Superior temporal gyrus (tissue), 1 donor: ENCODE results near the gene YWHAH.

Experiments
- DNase-seq: peaks from one replicate; pipeline ENCODE4 v3.0.0-alpha.2; 2016; ENCODE audit errors: extremely low spot score

The YWHAH gene

GRCh38 chr22:31950226-31950625 is 5.9 kb downstream of the YWHAH start:
- no peak for DNase-seq

DNA sequence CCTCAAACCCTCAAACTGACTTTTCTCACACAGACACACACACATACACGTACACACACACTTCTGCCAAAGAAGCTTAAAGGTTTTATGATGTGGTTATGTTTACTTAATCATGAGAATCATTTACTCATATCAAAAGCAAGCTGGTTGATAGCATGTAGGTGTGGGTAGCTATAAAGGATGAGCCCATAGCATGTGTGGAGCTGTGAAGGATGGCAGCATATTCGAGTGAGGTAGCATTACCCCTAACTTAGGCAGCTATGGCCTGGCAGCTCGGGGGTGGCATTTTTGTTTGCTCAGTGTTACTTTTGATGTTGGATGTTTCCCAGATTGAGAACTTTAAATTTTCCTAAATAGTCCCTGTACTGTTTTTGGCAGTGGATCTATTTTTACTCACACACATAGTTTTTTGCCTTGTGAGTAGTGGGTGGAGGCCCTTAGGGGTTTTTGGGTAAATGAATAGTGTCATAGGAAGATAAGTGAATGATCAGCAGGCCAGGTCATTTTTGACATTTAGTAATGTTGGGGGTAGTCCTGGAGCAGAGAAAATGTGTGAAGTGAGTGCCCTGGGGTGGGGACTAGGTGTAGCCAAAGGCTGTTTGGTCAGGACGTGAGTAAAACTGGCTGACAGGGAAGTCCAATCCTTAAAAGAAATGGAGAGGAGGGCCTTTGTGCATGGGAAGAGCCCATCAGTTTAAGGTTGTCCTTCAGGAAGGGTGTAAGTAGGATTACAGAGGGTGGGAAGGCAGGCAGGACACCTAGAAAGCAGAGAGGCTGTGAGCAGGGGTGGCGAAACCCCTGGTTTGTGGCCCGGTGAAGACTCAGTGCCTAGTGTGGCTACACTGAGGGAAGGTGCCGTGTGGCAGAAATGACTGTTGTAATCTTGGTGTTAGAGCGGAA is 7.1 kb downstream of the YWHAH start:
- no peak for DNase-seq

DNA sequence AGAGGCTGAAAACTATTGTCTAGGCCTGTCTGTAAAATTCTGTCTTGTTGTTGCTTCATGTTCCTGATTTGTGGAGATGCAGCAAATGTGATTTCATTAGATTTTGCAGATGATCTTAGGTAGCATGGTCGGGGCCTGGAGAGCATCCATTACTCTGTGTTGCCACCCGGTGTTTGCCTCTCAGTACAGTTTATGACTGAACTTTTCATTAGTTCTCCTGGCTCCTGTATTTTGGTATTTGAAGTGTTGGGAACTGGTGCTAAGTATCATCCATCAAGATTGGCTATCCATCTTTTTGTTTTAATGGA is 7.7 kb downstream of the YWHAH start:
- DNase-seq, result no peak

DNA sequence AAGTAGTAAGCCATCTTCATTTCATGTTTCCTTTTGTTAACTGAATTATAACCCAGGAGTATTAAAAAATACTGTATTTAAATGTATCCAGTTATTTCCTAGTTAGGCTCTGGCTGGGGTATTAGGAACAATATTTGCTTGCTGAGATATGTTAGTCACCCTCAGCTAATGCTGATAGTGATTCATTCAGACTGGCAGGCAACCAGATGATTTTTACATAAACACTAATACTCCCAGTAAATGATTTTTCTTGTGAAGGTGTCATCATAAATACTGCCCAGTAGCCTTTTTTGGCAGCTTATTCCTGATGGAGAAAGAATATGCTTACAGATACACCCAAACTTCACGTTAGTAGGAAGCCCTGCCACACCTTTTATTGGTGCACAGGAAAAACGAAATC is 8.1 kb downstream of the YWHAH start:
- no peak for DNase-seq

DNA sequence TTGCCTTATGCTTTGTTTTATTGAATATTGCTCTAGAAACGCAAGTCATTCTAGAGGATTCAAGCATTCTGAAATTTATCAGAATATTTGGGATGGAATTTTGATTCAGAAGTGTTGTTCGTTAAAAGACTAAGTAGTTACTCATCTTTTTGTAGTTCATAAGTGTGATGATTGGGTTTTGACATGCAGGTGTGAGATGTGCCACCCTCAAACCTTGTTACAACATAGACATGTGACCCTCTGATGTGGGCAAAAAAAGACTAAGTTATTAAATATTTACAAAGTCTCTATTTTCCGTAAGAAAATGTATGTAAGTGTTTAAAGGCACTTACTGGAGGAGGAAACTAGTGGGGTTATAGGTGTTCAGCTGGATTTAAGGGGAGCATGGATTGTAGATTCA is 8.9 kb downstream of the YWHAH start:
- no peak for DNase-seq

- no peak for DNase-seq
Measured at GRCh38 chr22:31954535-31955523, 10.5 kb downstream of the YWHAH start.

DNA sequence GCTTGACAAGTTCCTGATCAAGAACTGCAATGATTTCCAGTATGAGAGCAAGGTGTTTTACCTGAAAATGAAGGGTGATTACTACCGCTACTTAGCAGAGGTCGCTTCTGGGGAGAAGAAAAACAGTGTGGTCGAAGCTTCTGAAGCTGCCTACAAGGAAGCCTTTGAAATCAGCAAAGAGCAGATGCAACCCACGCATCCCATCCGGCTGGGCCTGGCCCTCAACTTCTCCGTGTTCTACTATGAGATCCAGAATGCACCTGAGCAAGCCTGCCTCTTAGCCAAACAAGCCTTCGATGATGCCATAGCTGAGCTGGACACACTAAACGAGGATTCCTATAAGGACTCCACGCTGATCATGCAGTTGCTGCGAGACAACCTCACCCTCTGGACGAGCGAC is 12.0 kb downstream of the YWHAH start:
- DNase-seq, result no peak

DNA sequence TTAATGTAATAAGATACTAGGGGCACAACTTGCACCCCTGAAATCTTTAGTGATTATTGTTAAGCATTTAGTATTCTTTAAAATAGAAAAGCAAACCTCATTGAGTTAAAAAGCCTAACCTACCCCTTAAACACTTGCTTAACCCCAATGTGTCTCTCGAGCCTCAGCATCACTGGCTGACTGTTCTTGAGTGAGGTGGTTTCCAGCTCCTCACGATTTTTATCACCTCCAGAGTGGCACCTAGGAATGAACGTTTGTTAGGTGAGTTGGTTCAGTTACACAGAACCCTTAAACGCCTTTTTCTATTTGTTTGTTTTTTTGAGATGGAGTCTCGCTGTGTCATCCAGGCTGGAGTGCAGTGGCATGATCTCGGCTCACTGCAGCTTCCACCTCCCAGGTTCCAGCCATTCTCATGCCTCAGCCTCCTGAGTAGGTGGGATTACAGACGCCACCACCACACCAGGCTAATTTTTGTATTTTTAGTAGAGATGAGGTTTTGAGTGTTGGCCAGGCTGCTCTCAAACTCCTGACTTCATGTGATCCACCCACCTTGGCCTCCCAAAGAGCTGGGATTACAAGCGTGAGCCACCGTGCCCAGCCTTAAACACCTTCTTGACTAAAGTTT is 13.7 kb downstream of the YWHAH start:
- no peak for DNase-seq

DNA sequence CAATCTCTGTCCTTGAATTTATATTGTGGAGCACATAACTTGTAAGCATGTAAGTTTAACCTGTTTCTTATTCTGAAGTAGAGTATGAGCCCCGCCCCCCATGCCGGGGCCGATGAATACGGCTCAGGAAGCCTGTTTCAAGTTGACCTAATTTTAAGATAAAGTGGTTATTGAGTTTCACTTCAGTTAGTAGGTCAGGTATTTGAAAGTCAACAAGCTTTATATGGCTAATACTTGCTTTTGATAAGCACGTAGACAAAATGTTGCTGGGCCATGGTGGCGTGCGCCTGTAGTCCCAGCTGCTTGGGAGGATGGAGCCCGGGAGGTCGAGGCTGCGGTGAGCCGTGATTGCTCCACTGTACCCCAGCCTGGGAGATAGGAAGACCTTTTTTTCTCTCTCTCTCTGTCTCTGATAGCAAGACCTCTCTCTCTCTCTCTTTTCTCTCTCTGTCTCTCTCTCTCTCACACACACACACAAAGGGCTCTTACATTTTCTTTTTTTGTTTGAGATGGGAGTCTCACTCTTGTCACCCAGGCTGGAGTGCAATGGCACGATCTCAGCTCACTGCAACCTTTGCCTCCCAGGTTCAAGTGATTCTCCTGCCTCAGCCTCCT is 14.4 kb downstream of the YWHAH start:
- no peak for DNase-seq

- no peak for DNase-seq
Measured at GRCh38 chr22:31960767-31961166, 16.4 kb downstream of the YWHAH start.

GRCh38 chr22:31962387-31963125 is 18.2 kb downstream of the YWHAH start:
- DNase-seq, result no peak

GRCh38 chr22:31968022-31968421 is 23.7 kb downstream of the YWHAH start:
- no peak for DNase-seq

DNA sequence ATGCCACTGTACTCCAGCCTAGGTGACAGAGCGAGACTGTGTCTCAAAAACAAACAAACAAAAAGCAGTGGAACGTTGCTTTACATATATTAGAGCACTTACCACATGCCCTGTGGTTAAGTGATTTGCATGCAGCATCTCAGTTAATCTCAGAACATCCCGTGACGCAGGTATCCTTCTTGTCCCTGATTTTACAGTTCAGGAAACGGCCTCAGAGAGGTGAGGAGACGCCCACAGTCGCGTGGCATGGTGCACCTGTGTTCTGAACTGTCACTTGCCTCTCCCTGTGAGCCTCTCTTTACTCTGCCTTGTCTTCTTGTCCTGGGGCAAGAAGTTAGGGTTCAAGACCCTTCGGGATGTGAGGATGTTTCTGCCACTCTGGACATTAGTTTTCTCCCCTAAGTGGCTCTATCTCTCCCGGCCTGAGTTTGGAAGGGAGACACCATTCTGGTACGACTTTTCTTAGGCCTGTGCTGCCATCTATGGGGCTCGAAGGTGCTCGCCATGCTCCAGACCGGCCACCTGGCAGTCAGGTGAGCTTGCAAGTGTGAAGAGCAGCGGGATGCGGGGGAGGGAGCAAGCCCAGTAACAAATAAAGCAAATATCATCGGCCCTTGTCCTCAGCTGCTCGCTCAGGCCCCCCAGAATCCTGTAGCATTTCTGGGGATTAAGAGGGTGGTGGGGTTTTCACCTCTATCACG is 25.6 kb downstream of the YWHAH start:
- peak; percentile 84 for DNase-seq

GRCh38 chr22:31970490-31971444 is 26.4 kb downstream of the YWHAH start:
- DNase-seq, result peak; percentile 90

GRCh38 chr22:31972180-31972579 is 27.8 kb downstream of the YWHAH start:
- no peak for DNase-seq

GRCh38 chr22:31973739-31974138 is 29.4 kb downstream of the YWHAH start:
- no peak for DNase-seq

DNA sequence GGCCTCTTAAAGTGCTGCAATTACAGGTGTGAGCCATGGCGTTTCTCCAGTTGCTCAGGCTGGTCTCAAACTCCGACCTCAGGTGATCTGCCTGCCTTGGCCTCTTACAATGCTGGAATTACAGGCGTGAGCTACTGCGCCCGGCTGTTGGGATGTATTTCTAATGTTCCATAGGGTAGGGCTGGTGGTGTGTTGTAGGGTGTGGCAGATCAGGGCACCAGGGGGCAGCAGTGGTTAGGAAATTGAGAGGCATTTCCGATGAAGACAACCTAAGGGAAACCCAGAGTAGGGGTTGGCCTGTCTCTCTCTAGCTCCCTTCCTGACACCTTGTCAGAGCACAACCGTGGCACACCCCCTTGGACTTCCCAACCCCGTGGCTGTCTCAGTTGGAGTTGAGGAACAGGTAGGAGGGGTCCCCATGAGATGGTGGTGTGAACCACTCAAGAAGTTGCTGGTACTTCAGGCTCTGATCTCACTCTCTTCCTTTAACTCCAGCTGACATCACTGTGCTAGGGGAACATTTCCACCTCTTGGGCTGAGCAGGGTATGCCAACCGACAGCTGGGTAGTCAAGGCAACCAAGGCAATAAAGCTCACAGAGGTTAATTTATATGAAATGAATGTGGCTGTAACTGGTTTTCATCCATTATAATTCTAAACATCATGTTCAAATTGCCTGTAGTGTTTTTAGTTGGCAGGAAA is 33.0 kb downstream of the YWHAH start:
- peak; percentile 70 for DNase-seq

- no peak for DNase-seq
Measured at GRCh38 chr22:31977939-31978338, 33.6 kb downstream of the YWHAH start.

GRCh38 chr22:31980628-31981027 is 36.3 kb downstream of the YWHAH start:
- no peak for DNase-seq
